Measurements from ENCODE around the gene PTPRJ.

DNA sequence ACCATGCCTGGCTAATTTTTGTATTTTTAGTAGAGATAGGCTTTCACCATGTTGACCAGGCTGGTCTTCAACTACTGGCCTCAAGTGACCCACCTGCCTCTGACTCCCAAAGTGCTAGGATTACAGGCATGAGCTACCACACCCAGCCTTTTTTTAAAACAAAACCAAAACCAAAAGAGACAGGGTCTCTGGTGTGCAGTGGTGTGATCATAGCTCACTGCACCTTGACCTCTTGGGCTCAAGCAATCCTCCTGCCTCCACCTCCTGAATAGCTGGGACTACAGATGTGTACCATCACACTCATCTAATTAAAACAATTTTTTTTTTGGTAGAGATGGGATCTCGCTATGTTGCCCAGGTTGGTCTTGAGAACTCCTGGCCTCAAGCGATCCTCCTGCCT, 77.7 kb downstream of the PTPRJ start:
- TF ChIP-seq, protein P1, sequence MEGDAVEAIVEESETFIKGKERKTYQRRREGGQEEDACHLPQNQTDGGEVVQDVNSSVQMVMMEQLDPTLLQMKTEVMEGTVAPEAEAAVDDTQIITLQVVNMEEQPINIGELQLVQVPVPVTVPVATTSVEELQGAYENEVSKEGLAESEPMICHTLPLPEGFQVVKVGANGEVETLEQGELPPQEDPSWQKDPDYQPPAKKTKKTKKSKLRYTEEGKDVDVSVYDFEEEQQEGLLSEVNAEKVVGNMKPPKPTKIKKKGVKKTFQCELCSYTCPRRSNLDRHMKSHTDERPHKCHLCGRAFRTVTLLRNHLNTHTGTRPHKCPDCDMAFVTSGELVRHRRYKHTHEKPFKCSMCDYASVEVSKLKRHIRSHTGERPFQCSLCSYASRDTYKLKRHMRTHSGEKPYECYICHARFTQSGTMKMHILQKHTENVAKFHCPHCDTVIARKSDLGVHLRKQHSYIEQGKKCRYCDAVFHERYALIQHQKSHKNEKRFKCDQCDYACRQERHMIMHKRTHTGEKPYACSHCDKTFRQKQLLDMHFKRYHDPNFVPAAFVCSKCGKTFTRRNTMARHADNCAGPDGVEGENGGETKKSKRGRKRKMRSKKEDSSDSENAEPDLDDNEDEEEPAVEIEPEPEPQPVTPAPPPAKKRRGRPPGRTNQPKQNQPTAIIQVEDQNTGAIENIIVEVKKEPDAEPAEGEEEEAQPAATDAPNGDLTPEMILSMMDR (IDR thresholded peaks at IDR 0.05) = no peak
- TF ChIP-seq POLR2A (IDR thresholded peaks at IDR 0.05) (no peak), POLR2AphosphoS5 (IDR thresholded peaks at IDR 0.05) (no peak)

Measured in breast epithelium (tissue), 3 donors.